GM18907 (cell line): ENCODE measurements around the gene OOSP4B.
"Not testable (repeated sequence)": the region's sequence is repeated elsewhere in the genome, so short reads cannot be mapped to it uniquely, and the experiment has no call there.

Source experiments
- ATAC-seq: cut with Tn5 transposase; IDR thresholded peaks from one replicate; pipeline ENCODE4 v1.9.1; 2021; ENCODE audit warnings: mild to moderate bottlenecking, moderate library complexity; ENCODE audit not compliant: unreplicated experiment

OOSP4B gene

DNA sequence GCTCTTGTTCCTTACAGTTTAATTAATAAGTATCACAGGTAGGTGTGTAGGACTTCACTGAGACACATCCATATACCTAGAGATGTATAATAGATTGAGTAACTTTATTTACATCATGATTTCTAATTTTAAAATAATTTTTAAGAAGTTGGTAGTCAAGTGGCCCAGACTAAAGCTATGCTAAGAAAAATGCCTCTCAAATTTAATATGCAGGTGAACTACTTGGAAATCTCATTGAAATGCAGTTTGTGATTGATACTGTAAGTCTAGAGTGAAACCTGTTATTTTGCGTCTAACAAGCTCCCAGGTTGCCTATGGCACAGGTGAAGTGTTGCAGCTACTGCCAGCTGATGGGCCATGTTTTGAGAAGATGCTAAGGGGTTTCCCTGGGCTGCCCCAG is at the start of gene OOSP4B:
Gene OOSP4B, plus strand, starts transcription at position 301 of the 400 bp plus-strand sequence.
- ATAC-seq: no peak

- no peak for ATAC-seq
Measured at GRCh38 chr11:59967677-59968394, 49.1 kb upstream of the OOSP4B start.

- ATAC-seq: no peak
Measured at GRCh38 chr11:59968395-59968783, 48.6 kb upstream of the OOSP4B start.

DNA sequence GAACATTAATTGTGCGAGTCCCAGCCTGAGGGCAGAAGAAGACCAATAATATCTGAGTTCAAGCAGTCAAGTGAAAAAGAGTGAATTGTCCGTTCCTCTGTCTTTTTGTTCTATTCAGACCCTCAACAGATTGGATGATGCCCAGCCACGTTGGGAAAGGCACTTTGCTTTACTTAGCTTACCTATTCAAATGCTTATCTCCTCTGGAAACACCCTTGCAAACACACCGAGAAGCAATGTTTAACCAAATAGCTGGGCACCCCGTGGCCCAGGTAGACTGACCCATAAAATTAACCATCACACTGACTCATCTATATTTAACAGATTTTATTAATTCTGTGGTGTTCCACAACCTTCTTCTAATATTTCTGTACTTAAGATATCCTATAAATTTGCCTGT is 43.9 kb upstream of the OOSP4B start:
- no peak for ATAC-seq

DNA sequence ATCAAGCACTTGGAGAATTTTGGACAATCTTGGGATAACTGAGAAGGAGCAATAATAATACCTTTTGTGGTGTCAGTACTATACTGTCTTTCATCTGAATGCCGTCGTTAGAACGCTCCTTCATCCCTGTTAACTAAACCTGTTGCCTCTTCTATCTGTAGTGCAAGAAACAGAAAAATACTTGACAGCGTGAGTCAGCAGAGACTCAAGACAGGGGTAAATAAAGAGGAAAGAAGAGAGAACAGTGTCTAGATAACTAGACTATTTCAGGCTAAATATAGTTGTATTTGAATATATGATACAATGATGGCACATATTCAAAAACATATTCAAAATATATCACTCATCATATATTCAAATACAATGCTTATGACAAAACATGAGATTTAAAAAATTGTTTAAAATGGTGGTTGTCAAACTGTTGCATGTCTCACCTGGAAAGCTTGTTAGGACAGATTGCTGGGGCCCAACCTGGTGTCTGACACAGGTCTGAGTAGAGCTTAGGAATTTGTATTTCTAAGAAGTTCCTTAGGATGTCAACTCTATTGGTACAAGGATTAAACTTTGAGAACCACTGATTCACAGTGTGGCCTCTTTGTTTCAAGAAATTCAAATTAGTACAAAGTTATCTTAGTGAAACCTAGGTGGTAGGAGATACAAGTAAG is 35.7 kb upstream of the OOSP4B start:
- no peak for ATAC-seq

DNA sequence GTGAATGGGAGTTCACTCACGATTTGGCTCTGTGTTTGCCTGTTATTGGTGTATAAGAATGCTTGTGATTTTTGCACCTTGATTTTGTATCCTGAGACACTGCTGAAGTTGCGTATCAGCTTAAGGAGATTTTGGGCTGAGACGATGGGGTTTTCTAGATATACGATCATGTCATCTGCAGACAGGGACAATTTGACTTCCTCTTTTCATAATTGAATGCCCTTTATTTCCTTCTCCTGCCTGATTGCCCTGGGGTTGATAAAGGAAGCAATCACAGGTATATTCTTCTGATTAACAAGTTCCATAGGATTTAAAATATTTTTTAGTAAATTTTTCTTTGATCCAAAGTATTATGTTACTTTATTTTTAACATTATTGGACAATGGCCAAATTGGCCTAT is 34.9 kb upstream of the OOSP4B start:
- ATAC-seq: not testable (repeated sequence)

GRCh38 chr11:59983212-59983611 is 33.8 kb upstream of the OOSP4B start:
- no peak for ATAC-seq

DNA sequence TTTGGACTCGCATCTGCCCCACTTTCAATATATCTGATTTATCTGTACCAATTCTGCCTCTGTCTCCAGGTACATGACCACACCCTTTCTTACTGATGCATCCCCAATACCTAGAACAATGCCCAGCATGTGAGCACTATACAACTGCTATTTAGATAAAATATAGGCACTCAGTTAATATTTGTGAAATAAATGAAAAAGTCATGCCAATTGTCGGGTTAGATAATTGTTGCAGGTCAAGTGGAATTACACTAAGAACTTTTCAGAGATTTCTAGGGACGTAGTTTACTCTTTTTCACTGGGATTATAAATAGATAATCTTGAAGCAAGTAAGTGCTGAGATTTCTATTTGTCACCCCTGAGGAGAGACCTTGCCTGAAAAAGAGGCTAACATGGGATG is 32.6 kb upstream of the OOSP4B start:
- ATAC-seq: no peak

DNA sequence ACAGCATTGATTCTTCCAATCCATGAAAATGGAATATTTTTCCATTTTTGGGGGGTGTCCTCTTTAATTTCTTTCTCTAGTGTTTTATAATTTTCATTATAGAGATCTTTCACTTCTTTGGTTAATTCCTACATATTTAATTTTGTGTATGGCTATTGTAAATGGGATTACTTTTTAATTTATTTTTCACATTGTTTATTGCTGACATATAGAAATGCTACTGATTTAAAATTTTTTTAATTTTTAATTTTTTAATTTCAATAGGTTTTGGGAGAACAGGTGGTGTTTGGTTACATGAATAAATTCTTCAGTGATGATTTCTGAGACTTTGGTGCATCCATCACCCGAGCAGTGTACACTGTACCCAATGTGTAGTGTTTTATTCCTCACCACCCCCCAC is 26.6 kb upstream of the OOSP4B start:
- no peak for ATAC-seq

GRCh38 chr11:59992425-59992824 is 24.6 kb upstream of the OOSP4B start:
- ATAC-seq: no peak

DNA sequence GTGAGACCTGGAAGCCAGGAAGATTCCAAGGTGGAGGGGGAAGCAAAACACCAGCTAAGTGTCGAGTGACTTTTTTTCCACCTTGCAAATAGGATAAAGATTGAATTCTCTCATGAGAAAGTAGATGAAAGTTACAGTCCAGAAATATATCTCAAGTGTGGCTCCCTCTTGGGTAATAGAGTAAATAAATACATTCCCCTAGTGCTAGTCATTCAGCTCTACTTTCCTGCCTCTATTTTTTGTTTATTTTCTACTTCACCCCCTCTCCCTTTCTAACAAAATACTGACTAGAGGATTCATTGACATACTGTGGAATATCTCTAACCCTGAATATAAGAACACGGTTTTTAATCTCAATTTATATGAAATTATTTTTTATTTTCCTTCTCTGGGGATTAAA is 19.2 kb upstream of the OOSP4B start:
- no peak for ATAC-seq

DNA sequence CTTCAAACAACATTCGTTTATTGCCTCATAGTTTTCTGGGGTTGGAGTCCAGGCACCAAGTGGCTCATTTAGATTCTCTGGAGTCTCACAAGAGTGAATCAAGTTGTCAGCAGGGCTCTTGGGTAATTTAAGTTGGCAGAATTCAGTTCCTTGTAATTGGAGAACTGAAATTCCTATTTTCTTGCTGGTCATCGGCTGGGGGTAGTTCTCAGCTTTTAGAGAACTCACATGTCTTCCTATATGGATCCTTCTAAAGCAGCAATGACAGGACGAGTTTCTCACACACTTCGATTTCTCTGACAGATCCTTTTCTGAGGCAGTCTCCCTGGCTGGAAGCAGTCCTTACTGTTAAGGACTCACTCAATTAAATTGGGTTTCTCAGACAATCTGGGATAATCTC is 17.3 kb upstream of the OOSP4B start:
- ATAC-seq: no peak

DNA sequence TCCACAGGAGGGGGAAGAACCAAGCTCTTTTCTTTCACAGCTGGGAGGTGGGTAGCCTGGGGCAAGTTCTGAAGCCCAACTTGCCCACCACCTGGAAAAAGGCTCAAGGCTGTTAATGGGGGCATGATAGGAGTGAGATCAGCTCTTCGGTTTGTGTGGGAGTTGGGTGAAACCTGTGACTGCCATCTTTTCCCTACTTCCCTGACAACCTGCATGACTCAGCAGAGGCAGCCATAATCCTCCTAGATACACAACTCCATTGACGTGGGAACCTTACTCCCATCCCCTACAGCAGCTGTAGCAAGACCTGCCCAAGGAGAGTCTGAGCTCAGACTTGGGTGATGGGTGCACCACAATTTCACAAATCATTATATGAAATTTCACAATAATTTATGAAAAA is 13.3 kb upstream of the OOSP4B start:
- ATAC-seq: no peak

DNA sequence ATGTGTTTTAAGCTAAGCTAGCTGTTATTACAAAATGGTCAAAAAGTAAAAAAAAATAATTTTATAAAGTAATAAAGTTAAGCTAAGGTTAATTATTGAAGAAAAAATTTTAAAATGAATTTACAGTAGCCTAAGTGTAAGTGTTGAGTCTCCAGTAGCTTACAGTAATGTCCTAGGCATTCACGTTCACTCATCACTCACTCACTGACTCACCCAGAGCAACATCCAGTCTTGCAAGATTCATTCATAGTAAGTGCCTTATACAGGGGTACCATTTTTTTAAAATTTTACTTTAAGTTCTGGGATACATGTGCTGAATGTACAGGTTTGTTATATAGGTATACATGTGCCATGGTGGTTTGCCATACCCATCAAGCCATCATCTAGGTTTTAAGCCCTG is 11.6 kb upstream of the OOSP4B start:
- no peak for ATAC-seq

DNA sequence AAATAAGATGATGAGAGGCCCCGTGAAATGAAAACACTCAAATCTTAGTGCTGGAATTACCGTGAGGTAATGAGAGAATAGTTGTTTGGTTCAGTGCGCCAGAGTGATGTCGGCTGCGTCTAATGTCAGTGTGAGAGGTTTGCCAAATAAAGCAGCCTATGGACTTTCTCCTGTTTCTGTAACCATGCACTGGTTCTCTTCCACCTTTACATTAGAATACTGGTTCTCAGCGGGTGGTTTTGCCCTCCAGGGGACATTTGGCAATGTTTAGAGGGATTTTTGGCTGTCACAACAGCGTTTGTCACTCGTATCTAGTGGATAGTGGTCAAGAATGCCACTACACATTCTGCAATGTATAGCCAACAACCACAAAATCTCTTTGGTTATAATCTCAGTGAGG is 1.1 kb downstream of the OOSP4B start:
- ATAC-seq: no peak

DNA sequence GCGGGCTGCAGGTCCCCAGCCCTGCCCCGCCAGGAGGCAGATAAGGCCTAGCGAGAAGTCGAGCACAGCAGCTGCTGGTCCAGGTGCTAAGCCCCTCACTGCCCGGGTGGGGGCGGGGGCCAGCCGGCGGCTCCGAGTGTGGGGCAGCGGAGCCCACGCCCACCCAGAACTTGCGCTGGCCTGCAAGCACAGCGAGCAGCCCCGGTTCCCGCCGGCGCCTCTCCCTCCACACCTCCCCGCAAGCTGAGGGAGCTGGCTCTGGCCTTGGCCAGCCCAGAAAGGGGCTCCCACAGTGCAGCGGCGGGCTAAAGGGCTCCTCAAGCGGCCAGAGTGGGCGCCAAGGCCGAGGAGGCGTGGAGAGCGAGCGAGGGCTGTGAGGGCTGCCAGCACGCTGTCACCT is 3.4 kb downstream of the OOSP4B start:
- ATAC-seq: not testable (repeated sequence)

GRCh38 chr11:60029015-60029632 is 12.1 kb downstream of the OOSP4B start:
- ATAC-seq: no peak

DNA sequence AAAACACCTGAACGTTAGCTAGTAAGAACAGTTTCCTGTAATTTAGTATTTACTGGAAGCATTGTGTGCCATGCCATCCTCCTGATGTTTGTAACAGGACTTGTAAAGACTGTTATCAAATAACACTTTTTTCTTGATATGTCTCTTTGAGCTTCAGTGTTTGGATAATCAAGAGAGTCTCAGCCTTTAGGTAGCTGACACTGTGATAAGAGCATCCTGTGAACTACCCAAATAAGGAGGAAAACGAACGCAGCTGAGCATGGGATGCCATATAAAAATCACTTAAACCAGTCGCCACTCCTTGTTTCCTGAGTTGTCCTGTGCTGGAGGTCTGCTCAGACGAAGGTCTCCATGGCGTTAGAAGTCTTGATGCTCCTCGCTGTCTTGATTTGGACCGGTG is 23.1 kb downstream of the OOSP4B start, which contains the start of gene OOSP2:
Gene OOSP2, plus strand, starts transcription at position 301 of the 400 bp plus-strand sequence. Its CDS starts 51 bp downstream, at position 352.
- no peak for ATAC-seq

DNA sequence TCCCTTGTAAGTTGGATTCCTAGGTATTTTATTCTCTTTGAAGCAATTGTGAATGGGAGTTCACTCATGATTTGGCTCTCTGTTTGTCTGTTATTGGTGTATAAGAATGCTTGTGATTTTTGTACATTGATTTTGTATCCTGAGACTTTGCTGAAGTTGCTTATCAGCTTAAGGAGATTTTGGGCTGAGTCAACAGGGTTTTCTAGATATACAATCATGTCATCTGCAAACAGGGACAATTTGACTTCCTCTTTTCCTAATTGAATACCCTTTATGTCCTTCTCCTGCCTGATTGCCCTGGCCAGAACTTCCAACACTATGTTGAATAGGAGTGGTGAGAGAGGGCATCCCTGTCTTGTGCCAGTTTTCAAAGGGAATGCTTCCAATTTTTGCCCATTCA is 33.4 kb downstream of the OOSP4B start:
- ATAC-seq: not testable (repeated sequence)

GRCh38 chr11:60050839-60051238 is 33.9 kb downstream of the OOSP4B start:
- ATAC-seq: not testable (repeated sequence)

DNA sequence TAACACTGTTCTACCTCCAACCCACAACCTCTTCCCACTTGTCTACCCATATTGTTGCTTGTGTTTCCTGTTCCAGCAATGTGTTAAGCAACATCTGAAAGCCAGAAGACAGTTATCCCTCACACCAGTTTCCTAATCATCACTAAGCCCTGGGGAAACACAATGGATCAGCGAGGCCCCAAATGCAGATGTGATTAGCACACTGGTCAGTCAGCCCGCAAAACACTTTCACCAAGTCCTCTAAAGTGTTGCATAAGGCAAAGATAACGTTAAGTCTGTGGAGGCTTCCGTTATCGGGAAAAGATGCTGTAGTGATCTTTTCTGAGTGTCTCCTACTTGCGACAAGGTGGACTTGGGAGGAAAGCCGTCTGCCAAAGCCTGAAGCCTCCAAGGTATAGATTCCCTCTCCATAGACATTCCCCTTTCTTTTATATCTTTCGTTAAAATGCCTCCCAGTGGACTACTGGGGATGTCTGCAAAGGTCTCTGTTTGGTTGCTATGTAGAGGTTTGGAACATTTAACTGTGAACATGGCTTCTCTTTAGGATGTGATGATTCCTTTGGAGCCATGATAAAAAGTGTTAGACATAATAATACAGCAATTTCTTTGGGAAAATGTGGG is 39.5 kb downstream of the OOSP4B start, which contains the start of gene MS4A3:
Gene MS4A3, plus strand, starts transcription at position 317 of the 621 bp plus-strand sequence. CDS start 4,496 bp downstream, outside the sequence.
- ATAC-seq: no peak
